ENCODE results near the gene HOXD13.
A peak's percentile ranks its signal among the peaks of the same experiment; 100 is the strongest.

The HOXD13 gene

GRCh38 chr2:176099728-176100546 lies 7.4 kb downstream of the HOXD13 start, which contains the start of gene HOXD12:
Gene HOXD12, plus strand, starts transcription at chr2:176099795. Its CDS starts 7 bp downstream, at chr2:176099802.
- H3K27ac Mint-ChIP-seq = no peak within 1 kb of the TSS
- peaks cover 26% of the 10 kb centered on the region for H3K4me1 Mint-ChIP-seq
- no peaks in the 10 kb centered on the region for H3K36me3 Mint-ChIP-seq (ENCODE audit: low read depth)
- H3K9me3 Mint-ChIP-seq = no peaks in the 10 kb centered on the region
- H3K27me3 Mint-ChIP-seq (ENCODE audit: low read depth) = peaks cover 100% of the 10 kb centered on the region
- no peak for TF ChIP-seq CTCF (IDR thresholded peaks at IDR 0.05; ENCODE audit: unreplicated experiment in 3 of 3)
- H3K4me3 Mint-ChIP-seq = peak within 1 kb of the TSS; percentile 51 to 77 (median 65)

- Mint-ChIP-seq H3K36me3 (ENCODE audit: low read depth) (no peaks in the 10 kb centered on the region), H3K27ac (no peak overlapping the region), H3K9me3 (no peaks in the 10 kb centered on the region), H3K4me3 (peak overlapping the region in 1 of 3 experiments; percentile 51), H3K4me1 (peaks cover 30% of the 10 kb centered on the region), H3K27me3 (ENCODE audit: low read depth) (peaks cover 100% of the 10 kb centered on the region)
- TF ChIP-seq CTCF (IDR thresholded peaks at IDR 0.05; ENCODE audit: unreplicated experiment in 3 of 3) = no peak
Observed at GRCh38 chr2:176100547-176101140, 8.1 kb downstream of the HOXD13 start.

GRCh38 chr2:176101216-176101830 lies 8.8 kb downstream of the HOXD13 start:
- no peak for TF ChIP-seq CTCF (IDR thresholded peaks at IDR 0.05; ENCODE audit: unreplicated experiment in 3 of 3)
- peaks cover 37% of the 10 kb centered on the region for H3K4me1 Mint-ChIP-seq

GRCh38 chr2:176101842-176102241 lies 9.3 kb downstream of the HOXD13 start:
- H3K9me3 Mint-ChIP-seq = no peaks in the 10 kb centered on the region
- H3K4me1 Mint-ChIP-seq = peaks cover 36% of the 10 kb centered on the region
- no peak overlapping the region for H3K27ac Mint-ChIP-seq
- H3K27me3 Mint-ChIP-seq (ENCODE audit: low read depth) = peaks cover 100% of the 10 kb centered on the region
- no peak overlapping the region for H3K4me3 Mint-ChIP-seq
- no peak for TF ChIP-seq CTCF (IDR thresholded peaks at IDR 0.05; ENCODE audit: unreplicated experiment in 3 of 3)
- H3K36me3 Mint-ChIP-seq (ENCODE audit: low read depth) = no peaks in the 10 kb centered on the region

More at GRCh38 chr2:176101216-176101830, 8.8 kb downstream of the HOXD13 start:
- Mint-ChIP-seq H3K4me3 (no peak overlapping the region), H3K27me3 (ENCODE audit: low read depth) (peaks cover 100% of the 10 kb centered on the region), H3K9me3 (no peaks in the 10 kb centered on the region), H3K36me3 (ENCODE audit: low read depth) (no peaks in the 10 kb centered on the region), H3K27ac (no peak overlapping the region)

GRCh38 chr2:176102309-176102866 lies 9.9 kb downstream of the HOXD13 start:
- TF ChIP-seq CTCF (IDR thresholded peaks at IDR 0.05; ENCODE audit: unreplicated experiment in 3 of 3) = no peak

More at GRCh38 chr2:176102309-176102866, 9.9 kb downstream of the HOXD13 start:
- Mint-ChIP-seq H3K4me1 (peaks cover 32% of the 10 kb centered on the region), H3K27me3 (ENCODE audit: low read depth) (peaks cover 100% of the 10 kb centered on the region), H3K36me3 (ENCODE audit: low read depth) (no peaks in the 10 kb centered on the region), H3K4me3 (no peak overlapping the region), H3K9me3 (no peaks in the 10 kb centered on the region), H3K27ac (no peak overlapping the region)

Data from nephron (organoid).